Mucosa of rectum (tissue), 2 donors: ENCODE results near the gene RASGRF1.
"Not testable (repeated sequence)": the region's sequence is repeated elsewhere in the genome, so short reads cannot be mapped to it uniquely, and the experiment has no call there.

Experiments
- H3K27ac ChIP-seq, 2 donors: one replicate each; pipeline ENCODE4 v1.7.0; 2013; ENCODE audit warnings: inconsistent platforms in 2 of 2, low read depth in 2 of 2, low read length in 2 of 2
- H3K27me3 ChIP-seq, 2 donors: one replicate each; pipeline ENCODE4 v1.7.0; 2013; ENCODE audit warnings: low read length in 2 of 2; ENCODE audit not compliant: control insufficient read depth in 2 of 2, insufficient read depth in 2 of 2
- H3K36me3 ChIP-seq, 2 donors: one replicate each; pipeline ENCODE4 v1.7.0; 2013; ENCODE audit warnings: low read length in 2 of 2; ENCODE audit not compliant: control insufficient read depth in 2 of 2, insufficient read depth in 2 of 2
- H3K4me1 ChIP-seq, 2 donors: one replicate each; pipeline ENCODE4 v1.7.0; 2013; ENCODE audit warnings: low read length in 2 of 2, mild to moderate bottlenecking in 1 of 2; ENCODE audit not compliant: control insufficient read depth in 2 of 2, insufficient read depth in 2 of 2
- H3K4me3 ChIP-seq, 2 donors: one replicate each; pipeline ENCODE4 v1.7.0; 2013; ENCODE audit warnings: low read length in 2 of 2
- H3K9ac ChIP-seq, 2 donors: one replicate each; pipeline ENCODE4 v1.7.0; 2013; ENCODE audit warnings: low read length in 2 of 2, low read depth in 1 of 2, mild to moderate bottlenecking in 1 of 2
- H3K9me3 ChIP-seq, 2 donors: one replicate each; pipeline ENCODE4 v1.7.0; 2013; ENCODE audit warnings: low read length in 2 of 2; ENCODE audit not compliant: control insufficient read depth in 2 of 2
- donor health status: healthy.
- donor health status: Normal muscosa, but diverticular disease.

The RASGRF1 gene

GRCh38 chr15:79030470-79030869 is 60.1 kb downstream of the RASGRF1 start:
- Histone ChIP-seq H3K27ac (no peak overlapping the region), H3K27me3 (no peaks in the 10 kb centered on the region), H3K9ac (no peak overlapping the region), H3K36me3 (no peaks in the 10 kb centered on the region), H3K4me3 (no peak overlapping the region), H3K4me1 (no peaks in the 10 kb centered on the region), H3K9me3 (no peaks in the 10 kb centered on the region)

DNA sequence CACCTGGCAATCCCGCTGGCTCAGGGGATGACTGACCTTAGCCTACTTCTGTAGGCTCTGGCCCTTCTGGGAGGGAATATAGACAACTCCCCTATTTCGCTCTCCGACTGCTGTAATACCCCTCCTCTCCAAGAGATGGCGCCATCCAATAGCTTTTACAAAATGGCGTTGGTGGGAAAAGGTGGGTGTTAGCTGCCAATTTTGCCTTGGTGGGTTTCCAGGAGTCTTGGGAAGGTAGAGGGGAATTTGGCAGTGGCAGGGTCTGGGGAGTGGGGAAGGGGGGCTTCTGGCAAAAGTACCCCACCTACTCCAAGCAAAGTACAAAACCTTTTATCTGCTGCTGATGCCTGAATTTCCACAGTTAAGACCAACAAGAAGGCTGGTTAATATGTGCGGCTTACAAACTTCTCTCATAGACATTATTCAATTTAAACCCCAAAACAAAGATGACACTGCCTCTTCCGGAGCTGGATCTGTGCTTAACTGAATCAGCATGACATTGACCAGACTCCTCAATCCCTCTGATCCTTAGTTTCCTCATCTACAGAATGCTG is 62.1 kb downstream of the RASGRF1 start:
- H3K27ac ChIP-seq = no peak overlapping the region
- H3K9me3 ChIP-seq = no peaks in the 10 kb centered on the region
- H3K9ac ChIP-seq = no peak overlapping the region
- no peak overlapping the region for H3K4me3 ChIP-seq
- H3K36me3 ChIP-seq = no peaks in the 10 kb centered on the region
- no peaks in the 10 kb centered on the region for H3K27me3 ChIP-seq
- no peaks in the 10 kb centered on the region for H3K4me1 ChIP-seq

- H3K4me3 ChIP-seq = no peak overlapping the region
- no peaks in the 10 kb centered on the region for H3K27me3 ChIP-seq
- H3K4me1 ChIP-seq = no peaks in the 10 kb centered on the region
- H3K27ac ChIP-seq = no peak overlapping the region
- H3K36me3 ChIP-seq = no peaks in the 10 kb centered on the region
- H3K9me3 ChIP-seq = no peaks in the 10 kb centered on the region
- no peak overlapping the region for H3K9ac ChIP-seq
Observed at GRCh38 chr15:79027532-79028410, 62.8 kb downstream of the RASGRF1 start.

DNA sequence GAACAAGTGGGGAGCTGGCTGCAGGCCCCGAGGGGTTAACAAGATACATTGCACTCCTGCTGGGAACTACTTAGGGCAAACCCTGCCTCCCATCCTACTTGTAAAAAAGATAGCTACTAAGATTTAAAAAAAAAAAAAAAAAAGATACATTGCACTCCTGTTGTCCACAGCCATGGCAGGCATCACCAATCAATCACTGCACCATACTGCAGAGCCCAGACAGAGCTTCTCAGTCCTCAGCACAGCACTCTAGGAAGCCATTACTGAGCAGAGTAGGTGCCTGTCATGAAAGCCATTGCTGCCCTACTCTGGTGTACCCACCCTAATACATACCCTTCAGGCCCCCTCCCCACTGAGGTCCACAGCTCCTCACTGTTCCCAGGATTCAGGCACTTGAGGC is 64.8 kb downstream of the RASGRF1 start:
- H3K4me3 ChIP-seq = no peak overlapping the region
- H3K27ac ChIP-seq = no peak overlapping the region
- H3K4me1 ChIP-seq = no peaks in the 10 kb centered on the region
- H3K36me3 ChIP-seq = no peaks in the 10 kb centered on the region
- H3K27me3 ChIP-seq = no peaks in the 10 kb centered on the region
- no peak overlapping the region for H3K9ac ChIP-seq
- no peaks in the 10 kb centered on the region for H3K9me3 ChIP-seq

GRCh38 chr15:79025201-79025600 is 65.4 kb downstream of the RASGRF1 start:
- H3K4me1 ChIP-seq = no peaks in the 10 kb centered on the region
- no peaks in the 10 kb centered on the region for H3K9me3 ChIP-seq
- no peak overlapping the region for H3K4me3 ChIP-seq
- no peak overlapping the region for H3K9ac ChIP-seq
- no peak overlapping the region for H3K27ac ChIP-seq
- H3K36me3 ChIP-seq = no peaks in the 10 kb centered on the region
- no peaks in the 10 kb centered on the region for H3K27me3 ChIP-seq

DNA sequence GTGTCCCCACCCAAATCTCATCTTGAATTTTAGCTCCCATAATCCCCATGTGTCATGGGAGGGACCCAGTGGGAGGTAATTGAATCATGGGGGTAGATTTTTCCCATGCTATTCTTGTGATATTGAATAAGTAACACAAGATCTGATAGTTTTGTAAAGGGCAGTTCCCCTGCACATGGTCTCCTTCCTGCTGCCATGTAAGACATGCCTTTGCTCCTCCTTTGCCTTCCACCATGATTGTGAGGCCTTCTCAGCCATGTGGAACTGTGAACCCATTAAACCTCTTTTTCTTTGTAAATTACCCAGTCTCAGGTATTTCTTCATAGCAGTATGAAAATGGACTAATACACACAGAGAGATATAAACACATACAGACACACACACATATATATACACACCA is 66.1 kb downstream of the RASGRF1 start:
- not testable (repeated sequence) for H3K4me3 ChIP-seq, H3K27me3 ChIP-seq, H3K4me1 ChIP-seq, H3K9ac ChIP-seq, H3K36me3 ChIP-seq, H3K9me3 ChIP-seq, H3K27ac ChIP-seq

DNA sequence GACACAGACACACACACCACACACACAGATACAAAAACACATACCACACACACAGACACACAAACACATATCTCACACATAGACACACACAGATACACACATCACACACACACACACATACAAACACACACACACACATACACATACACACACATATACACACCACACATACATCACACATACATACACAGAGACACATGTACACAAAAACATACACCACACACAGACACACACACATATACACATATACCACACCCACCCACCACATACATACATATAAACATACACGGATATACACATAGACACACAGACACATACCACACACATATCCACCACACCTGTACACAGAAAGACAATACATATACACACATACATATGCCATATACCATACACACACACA is 66.7 kb downstream of the RASGRF1 start:
- no peaks in the 10 kb centered on the region for H3K36me3 ChIP-seq
- H3K27ac ChIP-seq = no peak overlapping the region
- no peak overlapping the region for H3K9ac ChIP-seq
- no peaks in the 10 kb centered on the region for H3K9me3 ChIP-seq
- H3K4me1 ChIP-seq = no peaks in the 10 kb centered on the region
- H3K27me3 ChIP-seq = no peaks in the 10 kb centered on the region
- no peak overlapping the region for H3K4me3 ChIP-seq

- Histone ChIP-seq H3K9me3 (no peaks in the 10 kb centered on the region), H3K4me1 (no peaks in the 10 kb centered on the region), H3K4me3 (no peak overlapping the region), H3K36me3 (no peaks in the 10 kb centered on the region), H3K9ac (no peak overlapping the region), H3K27me3 (no peaks in the 10 kb centered on the region), H3K27ac (no peak overlapping the region)
Observed at GRCh38 chr15:79023546-79023890, 67.1 kb downstream of the RASGRF1 start.

- no peak overlapping the region for H3K27ac ChIP-seq
- no peak overlapping the region for H3K9ac ChIP-seq
- H3K27me3 ChIP-seq = no peaks in the 10 kb centered on the region
- no peaks in the 10 kb centered on the region for H3K36me3 ChIP-seq
- H3K4me1 ChIP-seq = no peaks in the 10 kb centered on the region
- H3K4me3 ChIP-seq = no peak overlapping the region
- no peaks in the 10 kb centered on the region for H3K9me3 ChIP-seq
Observed at GRCh38 chr15:79018960-79019359, 71.6 kb downstream of the RASGRF1 start.

GRCh38 chr15:79017953-79018352 is 72.6 kb downstream of the RASGRF1 start:
- H3K36me3 ChIP-seq = no peaks in the 10 kb centered on the region
- H3K4me1 ChIP-seq = no peaks in the 10 kb centered on the region
- H3K27me3 ChIP-seq = no peaks in the 10 kb centered on the region
- no peaks in the 10 kb centered on the region for H3K9me3 ChIP-seq
- no peak overlapping the region for H3K9ac ChIP-seq
- no peak overlapping the region for H3K4me3 ChIP-seq
- H3K27ac ChIP-seq = no peak overlapping the region
